ENCODE measurements around the gene ARHGAP44.

DNA sequence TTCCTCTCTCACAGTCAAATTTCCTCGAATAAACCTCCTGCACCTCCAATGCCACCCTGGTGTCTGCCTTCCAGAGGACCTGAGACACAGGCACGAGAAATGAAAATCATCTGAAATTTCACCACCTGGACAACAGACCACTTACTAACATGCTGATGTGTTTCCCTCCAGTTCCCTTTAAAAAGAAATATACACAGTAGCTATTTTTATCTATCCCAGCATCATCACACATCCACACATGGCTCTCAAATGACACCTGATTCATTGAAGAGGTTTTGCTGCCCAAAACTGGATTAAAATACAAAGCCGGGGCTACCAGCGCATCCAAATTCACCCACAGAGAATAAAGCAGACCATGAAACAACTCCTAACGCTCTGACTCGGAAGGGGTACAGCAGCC is 214.6 kb downstream of the ARHGAP44 start:
- TF ChIP-seq POLR2A (conservative IDR thresholded peaks at IDR 0.05) (no peak), COPS2 (conservative IDR thresholded peaks at IDR 0.05) (no peak), POLR2AphosphoS5 (IDR thresholded peaks at IDR 0.05; ENCODE audit: control insufficient read depth, insufficient read depth, low read depth, low read length) (no peak)
- TF ChIP-seq, protein P1, sequence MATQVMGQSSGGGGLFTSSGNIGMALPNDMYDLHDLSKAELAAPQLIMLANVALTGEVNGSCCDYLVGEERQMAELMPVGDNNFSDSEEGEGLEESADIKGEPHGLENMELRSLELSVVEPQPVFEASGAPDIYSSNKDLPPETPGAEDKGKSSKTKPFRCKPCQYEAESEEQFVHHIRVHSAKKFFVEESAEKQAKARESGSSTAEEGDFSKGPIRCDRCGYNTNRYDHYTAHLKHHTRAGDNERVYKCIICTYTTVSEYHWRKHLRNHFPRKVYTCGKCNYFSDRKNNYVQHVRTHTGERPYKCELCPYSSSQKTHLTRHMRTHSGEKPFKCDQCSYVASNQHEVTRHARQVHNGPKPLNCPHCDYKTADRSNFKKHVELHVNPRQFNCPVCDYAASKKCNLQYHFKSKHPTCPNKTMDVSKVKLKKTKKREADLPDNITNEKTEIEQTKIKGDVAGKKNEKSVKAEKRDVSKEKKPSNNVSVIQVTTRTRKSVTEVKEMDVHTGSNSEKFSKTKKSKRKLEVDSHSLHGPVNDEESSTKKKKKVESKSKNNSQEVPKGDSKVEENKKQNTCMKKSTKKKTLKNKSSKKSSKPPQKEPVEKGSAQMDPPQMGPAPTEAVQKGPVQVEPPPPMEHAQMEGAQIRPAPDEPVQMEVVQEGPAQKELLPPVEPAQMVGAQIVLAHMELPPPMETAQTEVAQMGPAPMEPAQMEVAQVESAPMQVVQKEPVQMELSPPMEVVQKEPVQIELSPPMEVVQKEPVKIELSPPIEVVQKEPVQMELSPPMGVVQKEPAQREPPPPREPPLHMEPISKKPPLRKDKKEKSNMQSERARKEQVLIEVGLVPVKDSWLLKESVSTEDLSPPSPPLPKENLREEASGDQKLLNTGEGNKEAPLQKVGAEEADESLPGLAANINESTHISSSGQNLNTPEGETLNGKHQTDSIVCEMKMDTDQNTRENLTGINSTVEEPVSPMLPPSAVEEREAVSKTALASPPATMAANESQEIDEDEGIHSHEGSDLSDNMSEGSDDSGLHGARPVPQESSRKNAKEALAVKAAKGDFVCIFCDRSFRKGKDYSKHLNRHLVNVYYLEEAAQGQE (IDR thresholded peaks at IDR 0.05; ENCODE audit: borderline replicate concordance) = no peak
- TF ChIP-seq, protein P1 (CRISPR knock-in tag; IDR thresholded peaks at IDR 0.05; ENCODE audit: low read depth) = no peak

Measured in K562 (cell line).